ENCODE data around the gene FAM20C.

DNA sequence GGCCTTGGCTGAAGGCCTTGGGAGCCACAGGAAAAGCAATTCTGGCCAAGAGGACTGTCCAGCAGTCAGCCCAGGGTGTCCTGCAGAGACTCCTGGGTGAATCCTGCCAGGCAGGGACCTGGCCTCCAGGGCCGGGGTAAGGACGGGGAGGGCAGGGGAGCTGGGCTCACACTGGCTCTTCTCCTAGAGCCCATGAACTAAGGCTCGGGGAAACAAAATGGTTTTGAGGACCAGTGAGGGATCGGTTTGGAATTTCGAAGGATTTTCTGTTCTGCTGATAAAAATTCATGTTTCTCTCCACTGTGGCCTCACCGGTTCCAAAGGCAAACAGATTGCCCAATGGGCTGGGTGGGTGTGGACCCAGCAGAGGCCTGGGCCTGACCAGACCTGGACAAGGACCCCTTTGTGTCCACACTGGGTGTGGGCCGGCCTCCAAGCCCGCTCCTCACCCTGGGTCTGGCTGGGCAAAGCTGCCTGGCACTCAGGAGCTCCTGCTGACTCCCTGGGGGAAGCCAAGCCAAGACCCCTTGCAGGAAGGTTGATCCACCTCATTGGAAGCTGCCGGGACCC, 27.3 kb downstream of the FAM20C start:
- TF ChIP-seq EZH2 (IDR thresholded peaks at IDR 0.05; ENCODE audit: borderline replicate concordance, low read depth, low read length, severe bottlenecking): no peak
- TF ChIP-seq, protein P1, sequence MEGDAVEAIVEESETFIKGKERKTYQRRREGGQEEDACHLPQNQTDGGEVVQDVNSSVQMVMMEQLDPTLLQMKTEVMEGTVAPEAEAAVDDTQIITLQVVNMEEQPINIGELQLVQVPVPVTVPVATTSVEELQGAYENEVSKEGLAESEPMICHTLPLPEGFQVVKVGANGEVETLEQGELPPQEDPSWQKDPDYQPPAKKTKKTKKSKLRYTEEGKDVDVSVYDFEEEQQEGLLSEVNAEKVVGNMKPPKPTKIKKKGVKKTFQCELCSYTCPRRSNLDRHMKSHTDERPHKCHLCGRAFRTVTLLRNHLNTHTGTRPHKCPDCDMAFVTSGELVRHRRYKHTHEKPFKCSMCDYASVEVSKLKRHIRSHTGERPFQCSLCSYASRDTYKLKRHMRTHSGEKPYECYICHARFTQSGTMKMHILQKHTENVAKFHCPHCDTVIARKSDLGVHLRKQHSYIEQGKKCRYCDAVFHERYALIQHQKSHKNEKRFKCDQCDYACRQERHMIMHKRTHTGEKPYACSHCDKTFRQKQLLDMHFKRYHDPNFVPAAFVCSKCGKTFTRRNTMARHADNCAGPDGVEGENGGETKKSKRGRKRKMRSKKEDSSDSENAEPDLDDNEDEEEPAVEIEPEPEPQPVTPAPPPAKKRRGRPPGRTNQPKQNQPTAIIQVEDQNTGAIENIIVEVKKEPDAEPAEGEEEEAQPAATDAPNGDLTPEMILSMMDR (IDR thresholded peaks at IDR 0.05; ENCODE audit: extremely low read depth in 1 of 2, insufficient read depth in 1 of 2, low read depth in 1 of 2, low read length in 2 of 2): no peak
- no peak for TF ChIP-seq POLR2A (IDR thresholded peaks at IDR 0.05; ENCODE audit: low read depth, low read length)
- TF ChIP-seq POLR2AphosphoS5 (IDR thresholded peaks at IDR 0.05; ENCODE audit: insufficient read depth, low read depth, low read length): no peak
- TF ChIP-seq, protein P2, sequence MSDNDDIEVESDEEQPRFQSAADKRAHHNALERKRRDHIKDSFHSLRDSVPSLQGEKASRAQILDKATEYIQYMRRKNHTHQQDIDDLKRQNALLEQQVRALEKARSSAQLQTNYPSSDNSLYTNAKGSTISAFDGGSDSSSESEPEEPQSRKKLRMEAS (IDR thresholded peaks at IDR 0.05; ENCODE audit: insufficient read depth, insufficient read length): no peak
